HCT116 (cell line): ENCODE data around the gene DGAT2. TPM values are rescaled to one million over a fixed set of nuclear protein-coding genes. Genes with fewer than 3 reads are reported as not detected.

Source experiments
- ATAC-seq: fragments of 200-7000 bp; cut with Tn5 transposase; 2 replicates; pipeline ENCODE4 v1.9.1; 2020; ENCODE audit warnings: mild to moderate bottlenecking, moderate library complexity
- BruUV-seq: library from RNA; stranded (reverse); fragments of 400-500 nt; replicated peaks from 2 replicates; lab custom pipeline; 2021; lab: Mats Ljungman, UMichigan
- CTCF ChIA-PET: fragments of 300-600 bp; sonication (Branson Sonifier 250); formaldehyde crosslinking; loops from one replicate; lab custom pipeline; 2021; ENCODE audit warnings: antibody characterized with exemption; lab: Charles Lee
- POLR2A ChIA-PET: fragments of 300-600, 350-600 bp; sonication (Branson Sonifier 250); formaldehyde crosslinking; loops from one replicate; lab custom pipeline; 2021; ENCODE audit warnings: antibody characterized with exemption; lab: Charles Lee
- RAD21 ChIA-PET, 2 experiments: fragments of 300-600 bp; sonication (Branson Sonifier 250); formaldehyde crosslinking; loops; one replicate each; lab custom pipeline; 2023; ENCODE audit warnings: low total read pairs in 2 of 2; ENCODE audit not compliant: uncharacterized antibody in 2 of 2, unreplicated experiment in 2 of 2, low non-redundant PET in 1 of 2; lab: Charles Lee
- DNase-seq: peaks from one replicate; pipeline ENCODE4 v3.0.0-alpha.2; 2010; ENCODE audit warnings: low read depth, low spot score
- H2AFZ ChIP-seq: fragments of 200-600 bp; shearing (Covaris generic), sonication (generic); 2 replicates; pipeline ENCODE4 v1.6.1; 2017; ENCODE audit warnings: low read depth, mixed run types, mixed read lengths, antibody characterized with exemption, low read length; ENCODE audit not compliant: poor library complexity, severe bottlenecking
- H3K27ac ChIP-seq: 2 replicates; pipeline ENCODE4 v1.5.1; 2012; ENCODE audit warnings: low read depth, low read length
- H3K27me3 ChIP-seq: fragments of 200-600 bp; sonication (generic); 2 replicates; pipeline ENCODE4 v1.6.1; 2016; ENCODE audit warnings: mixed run types, low read length, mixed read lengths; ENCODE audit not compliant: insufficient read depth
- H3K36me3 ChIP-seq, 2 experiments: fragments of 200-500 bp in 1 of 2; fragments of 200-600 bp in 1 of 2; sonication (Bioruptor generic) in 1 of 2; sonication (generic) in 1 of 2; 2 replicates each; pipeline versions ENCODE4 v1.5.1 to v1.6.1; 2014 to 2016; ENCODE audit warnings: low read length in 2 of 2, inconsistent platforms in 1 of 2, mixed read lengths in 1 of 2, mixed run types in 1 of 2; ENCODE audit not compliant: insufficient read depth in 2 of 2, control insufficient read depth in 1 of 2
- H3K4me1 ChIP-seq, 2 experiments: fragments of 200-600 bp in 1 of 2; sonication (generic) in 1 of 2; 2 replicates each; pipeline versions ENCODE4 v1.5.1 to v1.6.1; 2012 to 2017; ENCODE audit warnings: low read length in 2 of 2, inconsistent platforms in 1 of 2, mild to moderate bottlenecking in 1 of 2, mixed read lengths in 1 of 2, mixed run types in 1 of 2, moderate library complexity in 1 of 2; ENCODE audit not compliant: insufficient read depth in 2 of 2, control insufficient read depth in 1 of 2
- H3K4me2 ChIP-seq: fragments of 200-600 bp; sonication (generic); 2 replicates; pipeline ENCODE4 v1.6.1; 2017; ENCODE audit warnings: mixed run types, low read length, mixed read lengths
- H3K4me3 ChIP-seq, 2 experiments: fragments of 200-600 bp in 1 of 2; sonication (generic) in 1 of 2; replicated peaks in 1 of 2; 2 replicates each; pipeline ENCODE4 v1.5.1; 2011 to 2016; ENCODE audit warnings: low read length in 2 of 2, control low read depth in 1 of 2, low read depth in 1 of 2, mild to moderate bottlenecking in 1 of 2, mixed read lengths in 1 of 2, mixed run types in 1 of 2
- H3K79me2 ChIP-seq: fragments of 200-600 bp; sonication (generic); 2 replicates; pipeline ENCODE4 v1.6.1; 2017; ENCODE audit warnings: mild to moderate bottlenecking, mixed run types, low read length, moderate library complexity, mixed read lengths; ENCODE audit not compliant: insufficient read depth
- H3K9ac ChIP-seq: fragments of 200-600 bp; sonication (generic); 2 replicates; pipeline ENCODE4 v1.6.1; 2016; ENCODE audit warnings: low read length, mixed read lengths
- H3K9me2 ChIP-seq: fragments of 200-600 bp; sonication (generic), shearing (Covaris generic); 2 replicates; pipeline ENCODE4 v1.6.1; 2017; ENCODE audit warnings: mixed run types, mild to moderate bottlenecking, moderate library complexity; ENCODE audit not compliant: insufficient read depth
- H3K9me3 ChIP-seq, 2 experiments: fragments of 200-500 bp in 1 of 2; fragments of 200-600 bp in 1 of 2; sonication (Bioruptor generic) in 1 of 2; sonication (generic) in 1 of 2; 2 replicates each; pipeline ENCODE4 v1.6.1; 2014 to 2017; ENCODE audit warnings: low read length in 2 of 2, mixed read lengths in 2 of 2, inconsistent platforms in 1 of 2, low read depth in 1 of 2, mild to moderate bottlenecking in 1 of 2, mixed run types in 1 of 2, moderate library complexity in 1 of 2; ENCODE audit not compliant: control insufficient read depth in 1 of 2, insufficient read depth in 1 of 2
- H4K20me1 ChIP-seq: fragments of 200-600 bp; sonication (generic), shearing (Covaris generic); 2 replicates; pipeline ENCODE4 v1.6.1; 2017; ENCODE audit warnings: mixed run types, mild to moderate bottlenecking, moderate library complexity; ENCODE audit not compliant: insufficient read depth
- CEBPB ChIP-seq: IDR thresholded peaks from 2 replicates; pipeline ENCODE4 v1.6.1; 2012; ENCODE audit warnings: low read depth
- ELF1 ChIP-seq: IDR thresholded peaks from 2 replicates; pipeline ENCODE4 v1.6.1; 2012; ENCODE audit warnings: low read depth, borderline replicate concordance
- POLR2A ChIP-seq: IDR thresholded peaks from 2 replicates; pipeline ENCODE4 v1.7.0; 2011; ENCODE audit warnings: borderline replicate concordance; ENCODE audit not compliant: insufficient read depth, insufficient read length; ENCODE audit errors: extremely low read depth
- POLR2AphosphoS5 ChIP-seq: IDR thresholded peaks from 2 replicates; pipeline ENCODE4 v1.6.1; 2011; ENCODE audit warnings: mild to moderate bottlenecking, low read depth, low read length, moderate library complexity
- REST ChIP-seq: IDR thresholded peaks from 2 replicates; pipeline ENCODE4 v1.6.1; 2012; ENCODE audit warnings: low read depth
- SRF ChIP-seq: IDR thresholded peaks from 2 replicates; pipeline ENCODE4 v1.6.1; 2012; ENCODE audit warnings: low read depth
- ZBTB33 ChIP-seq: IDR thresholded peaks from 2 replicates; pipeline ENCODE4 v1.6.1; 2011; ENCODE audit warnings: mild to moderate bottlenecking, low read length, moderate library complexity; ENCODE audit not compliant: insufficient replicate concordance; ENCODE audit errors: extremely low read depth
- intact Hi-C: fragments of 100-400 bp; cut with micrococcal nuclease; formaldehyde crosslinking; loops from 2 replicates; pipeline ENCODE4 v1.10.0; 2022
- total RNA-seq: library from RNA; stranded (reverse); gene quantifications from one replicate; pipeline ENCODE4 v1.2.1, GENCODE V29; 2021; ENCODE audit not compliant: unreplicated experiment

Gene DGAT2
- total RNA-seq, 1 experiment from 2014 or later = 2.4 TPM

GRCh38 chr11:75743711-75744563, 24.6 kb upstream of the DGAT2 start:
- Histone ChIP-seq H3K27me3 (peaks cover 7% of the 10 kb centered on the region; the same call in 1 of the 2 replicates), H3K9ac (no peak overlapping the region), H3K27ac (no peak overlapping the region), H2AFZ (no peak overlapping the region), H3K4me3 (no peak overlapping the region), H3K9me2 (no peaks in the 10 kb centered on the region), H3K79me2 (no peaks in the 10 kb centered on the region), H3K4me1 (no peaks in the 10 kb centered on the region), H3K4me2 (no peak overlapping the region), H4K20me1 (no peaks in the 10 kb centered on the region), H3K9me3 (no peaks in the 10 kb centered on the region), H3K36me3 (no peaks in the 10 kb centered on the region)
- no peak for ATAC-seq
- ChIA-PET RAD21 (no interaction called here), POLR2A (no interaction called here), CTCF (no interaction called here)
- no TSS peak for BruUV-seq
- DNase-seq = no peak
- intact Hi-C loops = no loop called here
- TF ChIP-seq SRF (no peak), REST (no peak), POLR2A (no peak), CEBPB (no peak), ELF1 (no peak), POLR2AphosphoS5 (no peak), ZBTB33 (no peak)
